Pancreas (tissue), 10 donors: ENCODE data around the gene SAP25. TPM values are rescaled to one million over a fixed set of nuclear protein-coding genes. Genes with fewer than 3 reads are reported as not detected.

ENCODE experiments used
- ATAC-seq, 4 donors: fragments of 200-7000 bp; cut with Tn5 transposase; one replicate each; pipeline versions ENCODE4 v1.8.0 to v1.9.1; 2020; ENCODE audit warnings: mild to moderate bottlenecking in 4 of 4, moderate library complexity in 4 of 4
- DNase-seq, 6 donors: peaks; one replicate each; pipeline ENCODE4 v3.0.0-alpha.2; 2020
- FAIRE-seq: peaks from 2 replicates; lab custom pipeline; 2012; peaks lifted over from hg19 to GRCh38; lab: Jason Lieb, UNC
- H3K27ac ChIP-seq, 4 donors: fragments of 200-600 bp; sonication (generic); 1 replicate in 3 of 4; 2 replicates in 1 of 4; pipeline versions ENCODE4 v1.5.0 to v1.8.0; 2020
- H3K27me3 ChIP-seq, 4 donors: fragments of 200-600 bp; one replicate each; pipeline ENCODE4 v1.8.0; 2021
- H3K36me3 ChIP-seq, 3 donors: fragments of 200-600 bp; sonication (generic) in 1 of 3; one replicate each; pipeline versions ENCODE4 v1.5.0 to v1.8.0; 2020 to 2021
- H3K4me1 ChIP-seq, 3 donors: fragments of 200-600 bp; one replicate each; pipeline ENCODE4 v1.8.0; 2021
- H3K4me3 ChIP-seq, 4 donors: fragments of 200-600 bp; sonication (generic) in 2 of 4; one replicate each; pipeline versions ENCODE4 v1.5.0 to v1.8.0; 2020 to 2021
- H3K9me3 ChIP-seq, 4 donors: fragments of 200-600 bp; one replicate each; pipeline ENCODE4 v1.8.0; 2021
- CTCF ChIP-seq, 4 donors: fragments of 200-600 bp; sonication (generic) in 3 of 4; IDR thresholded peaks; one replicate each; pipeline versions ENCODE4 v1.5.0 to v1.8.0; 2021; ENCODE audit warnings: antibody characterized with exemption in 4 of 4
- WGBS, 2 donors: extraction: QIAGEN DNeasy Blood & Tissue Kit; methylation state at CpG; one replicate each; pipeline ENCODE4 v1.1.7; 2013; 5-methylcytosine and 5-hydroxymethylcytosine counted together
- intact Hi-C, 3 donors: fragments of 100-400 bp; cut with DNase I; formaldehyde crosslinking; loops; one replicate each; pipeline versions ENCODE4 v1.11.1 to v1.14.2; 2022
- polyA plus RNA-seq, 2 donors: library from polyadenylated mRNA; stranded (reverse); fragments of 200-250 nt; gene quantifications; one replicate each; pipeline ENCODE4 v1.2.3, GENCODE V29; 2013
- total RNA-seq, 6 donors: library from RNA; stranded (reverse); fragmentation: NEBNext Ultra II Directional in 4 of 6; extraction: Animal tissue kit (Norgen Biotek cat#: 25700) in 4 of 6; gene quantifications; one replicate each; pipeline versions ENCODE4 v1.2.1 to v1.2.4, GENCODE V29; 2021 to 2023
- donor health status: healthy with polysubstance abuse.
- donor health status: DM: no; HTN: no; CAD: no; lungs with moderate emphysema.
- donor health status: DM: no; HTN: no; CAD: no.
- donor health status: control.
- donor health status: control.
- donor health status: Bipolar disorder and iron deficiency.
- donor health status: DM: yes; HTN: yes; CAD: no.
- donor health status: DM: no; HTN: no; CAD: no.
- donor health status: DM: no; HTN: no; CAD: no.
- donor health status: DM: yes; HTN: yes; CAD: no.

The SAP25 gene
- total and polyA plus RNA-seq, 8 donors, result 0.39 to 17.8 (median 2.6) TPM

- Histone ChIP-seq H3K27me3 (no peaks in the 10 kb centered on the region), H3K9me3 (no peaks in the 10 kb centered on the region), H3K27ac (peak overlapping the region; percentile 62 to 100 (median 86)), H3K4me1 (peaks cover 19 to 28% (median 24%) of the 10 kb centered on the region in 3 donors), H3K4me3 (peak overlapping the region in 2 of 4 donors; percentile 85 to 100), H3K36me3 (peaks cover 7 to 38% (median 26%) of the 10 kb centered on the region in 3 donors)
- peak; percentile 80 to 91 (median 85) for DNase-seq
- no peak for TF ChIP-seq CTCF (IDR thresholded peaks at IDR 0.05)
- peak in 1 of 4 donors; percentile 2 for ATAC-seq
- intact Hi-C loops, result no loop called here
- FAIRE-seq, result no peak
- 35 to 36% methylated on average over 18 to 20 of the region's 20 CpGs for WGBS, 2 donors
Measured at GRCh38 chr7:100582041-100582579, 8.4 kb upstream of the SAP25 start.

GRCh38 chr7:100580466-100581283, 7.0 kb upstream of the SAP25 start:
- FAIRE-seq, result no peak
- Histone ChIP-seq H3K4me1 (peaks cover 19 to 28% (median 24%) of the 10 kb centered on the region in 3 donors), H3K27me3 (no peaks in the 10 kb centered on the region), H3K36me3 (peaks cover 7 to 52% (median 34%) of the 10 kb centered on the region in 3 donors), H3K27ac (no peak overlapping the region), H3K4me3 (no peak overlapping the region), H3K9me3 (no peaks in the 10 kb centered on the region)
- ATAC-seq, result no peak
- no peak for TF ChIP-seq CTCF (IDR thresholded peaks at IDR 0.05)
- WGBS, 2 donors, result 71 to 72% methylated on average over 11 of the region's 11 CpGs
- no peak for DNase-seq
- intact Hi-C loops, result no loop called here

- H3K4me3 ChIP-seq, result no peak overlapping the region
- H3K27ac ChIP-seq, result no peak overlapping the region
- DNase-seq, result peak in 3 of 6 donors; percentile 12 to 69 (median 15)
- H3K9me3 ChIP-seq, result no peaks in the 10 kb centered on the region
- no peaks in the 10 kb centered on the region for H3K27me3 ChIP-seq
- ATAC-seq, result no peak
- 89 to 93% methylated on average over 27 to 28 of the region's 28 CpGs for WGBS, 2 donors
- TF ChIP-seq CTCF (IDR thresholded peaks at IDR 0.05), result no peak
- H3K4me1 ChIP-seq, result peaks cover 8 to 23% (median 18%) of the 10 kb centered on the region in 3 donors
- H3K36me3 ChIP-seq, result peaks cover 7 to 66% (median 36%) of the 10 kb centered on the region in 3 donors
- intact Hi-C loops, result no loop called here
- no peak for FAIRE-seq
Measured at GRCh38 chr7:100578246-100579183, 4.8 kb upstream of the SAP25 start.

GRCh38 chr7:100577507-100577906, 3.8 kb upstream of the SAP25 start:
- H3K4me1 ChIP-seq, result peaks cover under 1 to 13% (median 8%) of the 10 kb centered on the region in 3 donors
- WGBS, 2 donors, result 91 to 98% methylated on average over 14 of the region's 14 CpGs
- TF ChIP-seq CTCF (IDR thresholded peaks at IDR 0.05), result no peak
- DNase-seq (peak in 1 of 6 donors; percentile 73), FAIRE-seq (no peak), ATAC-seq (no peak)
- H3K27me3 ChIP-seq, result no peaks in the 10 kb centered on the region
- no peak overlapping the region for H3K4me3 ChIP-seq
- no peak overlapping the region for H3K27ac ChIP-seq
- H3K9me3 ChIP-seq, result no peaks in the 10 kb centered on the region
- peaks cover 7 to 66% (median 36%) of the 10 kb centered on the region in 3 donors for H3K36me3 ChIP-seq
- intact Hi-C loops, result no loop called here
